ENCODE results near the gene SMG6.

DNA sequence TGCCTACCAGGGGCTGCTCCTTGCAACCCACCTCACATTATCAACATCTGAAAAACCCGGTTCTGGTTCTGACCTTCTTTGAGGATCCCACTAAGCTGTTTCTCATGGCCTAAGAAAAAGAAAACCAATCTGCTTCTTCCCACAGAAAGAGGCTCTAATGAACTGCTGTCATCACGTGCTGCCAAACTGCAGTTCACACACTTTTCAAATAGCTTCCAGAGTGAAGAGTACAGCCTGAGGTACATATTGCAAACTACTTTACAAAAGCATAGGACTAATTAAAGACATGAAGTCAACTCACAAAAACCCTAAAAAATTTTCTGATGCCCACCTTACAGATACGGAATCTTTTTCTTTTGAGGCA lies 36.7 kb downstream of the SMG6 start:
- TF ChIP-seq, protein P1, sequence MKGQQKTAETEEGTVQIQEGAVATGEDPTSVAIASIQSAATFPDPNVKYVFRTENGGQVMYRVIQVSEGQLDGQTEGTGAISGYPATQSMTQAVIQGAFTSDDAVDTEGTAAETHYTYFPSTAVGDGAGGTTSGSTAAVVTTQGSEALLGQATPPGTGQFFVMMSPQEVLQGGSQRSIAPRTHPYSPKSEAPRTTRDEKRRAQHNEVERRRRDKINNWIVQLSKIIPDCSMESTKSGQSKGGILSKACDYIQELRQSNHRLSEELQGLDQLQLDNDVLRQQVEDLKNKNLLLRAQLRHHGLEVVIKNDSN (IDR thresholded peaks at IDR 0.05): no peak
- TF ChIP-seq, protein P2, sequence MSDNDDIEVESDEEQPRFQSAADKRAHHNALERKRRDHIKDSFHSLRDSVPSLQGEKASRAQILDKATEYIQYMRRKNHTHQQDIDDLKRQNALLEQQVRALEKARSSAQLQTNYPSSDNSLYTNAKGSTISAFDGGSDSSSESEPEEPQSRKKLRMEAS (IDR thresholded peaks at IDR 0.05): no peak
- TF ChIP-seq EP300 (IDR thresholded peaks at IDR 0.05; ENCODE audit: borderline replicate concordance) (no peak), TEAD4 (IDR thresholded peaks at IDR 0.05) (no peak), FOXM1 (IDR thresholded peaks at IDR 0.05; ENCODE audit: borderline replicate concordance, low read depth) (no peak), CEBPB (IDR thresholded peaks at IDR 0.05) (no peak), RAD21 (IDR thresholded peaks at IDR 0.05; ENCODE audit: low read depth) (no peak), TCF12 (IDR thresholded peaks at IDR 0.05; ENCODE audit: low read depth) (no peak), CREB1 (IDR thresholded peaks at IDR 0.05; ENCODE audit: low read depth) (no peak), TAF1 (IDR thresholded peaks at IDR 0.05; ENCODE audit: low read depth) (no peak), YY1 (IDR thresholded peaks at IDR 0.05; ENCODE audit: low read depth) (no peak), NFIC (IDR thresholded peaks at IDR 0.05) (no peak)
- TF ChIP-seq, protein P3, sequence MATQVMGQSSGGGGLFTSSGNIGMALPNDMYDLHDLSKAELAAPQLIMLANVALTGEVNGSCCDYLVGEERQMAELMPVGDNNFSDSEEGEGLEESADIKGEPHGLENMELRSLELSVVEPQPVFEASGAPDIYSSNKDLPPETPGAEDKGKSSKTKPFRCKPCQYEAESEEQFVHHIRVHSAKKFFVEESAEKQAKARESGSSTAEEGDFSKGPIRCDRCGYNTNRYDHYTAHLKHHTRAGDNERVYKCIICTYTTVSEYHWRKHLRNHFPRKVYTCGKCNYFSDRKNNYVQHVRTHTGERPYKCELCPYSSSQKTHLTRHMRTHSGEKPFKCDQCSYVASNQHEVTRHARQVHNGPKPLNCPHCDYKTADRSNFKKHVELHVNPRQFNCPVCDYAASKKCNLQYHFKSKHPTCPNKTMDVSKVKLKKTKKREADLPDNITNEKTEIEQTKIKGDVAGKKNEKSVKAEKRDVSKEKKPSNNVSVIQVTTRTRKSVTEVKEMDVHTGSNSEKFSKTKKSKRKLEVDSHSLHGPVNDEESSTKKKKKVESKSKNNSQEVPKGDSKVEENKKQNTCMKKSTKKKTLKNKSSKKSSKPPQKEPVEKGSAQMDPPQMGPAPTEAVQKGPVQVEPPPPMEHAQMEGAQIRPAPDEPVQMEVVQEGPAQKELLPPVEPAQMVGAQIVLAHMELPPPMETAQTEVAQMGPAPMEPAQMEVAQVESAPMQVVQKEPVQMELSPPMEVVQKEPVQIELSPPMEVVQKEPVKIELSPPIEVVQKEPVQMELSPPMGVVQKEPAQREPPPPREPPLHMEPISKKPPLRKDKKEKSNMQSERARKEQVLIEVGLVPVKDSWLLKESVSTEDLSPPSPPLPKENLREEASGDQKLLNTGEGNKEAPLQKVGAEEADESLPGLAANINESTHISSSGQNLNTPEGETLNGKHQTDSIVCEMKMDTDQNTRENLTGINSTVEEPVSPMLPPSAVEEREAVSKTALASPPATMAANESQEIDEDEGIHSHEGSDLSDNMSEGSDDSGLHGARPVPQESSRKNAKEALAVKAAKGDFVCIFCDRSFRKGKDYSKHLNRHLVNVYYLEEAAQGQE (IDR thresholded peaks at IDR 0.05; ENCODE audit: low read depth): no peak

Data from Ishikawa (cell line).